ENCODE measurements around the gene ADAMTS20.

DNA sequence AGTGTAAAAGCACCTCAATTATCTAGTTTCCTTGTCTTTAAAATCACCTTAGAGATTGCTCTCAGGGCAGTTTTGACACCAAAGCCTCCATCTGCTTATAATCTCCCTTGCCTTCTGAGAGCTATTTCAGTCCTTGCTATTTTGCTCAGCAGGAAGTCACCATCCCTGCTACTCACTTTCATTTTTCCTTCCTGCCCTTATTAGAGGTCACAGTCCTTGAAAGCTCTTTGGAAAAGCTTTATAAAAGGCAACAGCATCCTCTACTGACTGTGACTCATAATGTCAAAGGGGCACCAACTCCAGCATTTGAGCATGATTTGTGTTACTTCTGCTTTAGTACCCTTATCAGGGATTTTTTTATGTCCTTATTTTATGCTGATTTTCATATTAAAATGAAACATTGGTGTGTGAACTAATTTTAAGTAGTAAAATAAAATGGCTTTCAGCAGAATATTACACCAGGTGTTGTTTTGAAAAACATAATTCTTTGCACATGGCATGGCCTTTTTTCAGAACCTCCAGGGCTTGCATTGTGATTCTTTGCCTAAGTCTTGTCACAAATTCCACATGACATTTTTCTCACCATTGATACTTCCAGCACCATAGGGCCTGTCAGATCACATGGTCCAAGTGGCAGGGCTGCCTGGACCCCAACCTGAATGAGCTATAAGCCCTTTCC, 213.0 kb downstream of the ADAMTS20 start:
- TF ChIP-seq CTCF (IDR thresholded peaks at IDR 0.05; ENCODE audit: low read depth, low read length, poor library complexity, severe bottlenecking) (peak; percentile 37), EZH2phosphoT487 (IDR thresholded peaks at IDR 0.05; ENCODE audit: borderline replicate concordance, low read length) (no peak)
